Neural progenitor cell (in vitro differentiated cells): Measurements from ENCODE around the gene SEMA3G. TPM values are rescaled to one million over a fixed set of nuclear protein-coding genes. Genes with fewer than 3 reads are reported as not detected.

Experiments
- DNase-seq: peaks from one replicate; pipeline ENCODE4 v3.0.0-alpha.2; 2016; ENCODE audit warnings: low spot score
- H2AFZ ChIP-seq: fragments of 200-600 bp; sonication (generic); replicated peaks from 2 replicates; pipeline ENCODE4 v1.6.1; 2016; ENCODE audit warnings: antibody characterized with exemption
- H3F3A ChIP-seq: fragments of 200-600 bp; sonication (generic); 2 replicates; pipeline ENCODE4 v1.6.1; 2016; ENCODE audit warnings: antibody characterized with exemption, low read depth
- H3K27ac ChIP-seq: fragments of 200-600 bp; sonication (generic); 2 replicates; pipeline ENCODE4 v1.5.1; 2016; ENCODE audit warnings: mild to moderate bottlenecking
- H3K27me3 ChIP-seq: fragments of 200-600 bp; sonication (generic); 2 replicates; pipeline ENCODE4 v1.6.1; 2016; ENCODE audit warnings: mild to moderate bottlenecking, moderate library complexity
- H3K36me3 ChIP-seq: fragments of 200-600 bp; sonication (generic); 2 replicates; pipeline ENCODE4 v1.5.1; 2016
- H3K4me1 ChIP-seq: fragments of 200-600 bp; sonication (generic); 2 replicates; pipeline ENCODE4 v1.6.1; 2016; ENCODE audit warnings: mixed run types
- H3K4me2 ChIP-seq: fragments of 200-600 bp; sonication (generic); 2 replicates; pipeline ENCODE4 v1.6.1; 2016
- H3K4me3 ChIP-seq: fragments of 200-600 bp; sonication (generic); 2 replicates; pipeline ENCODE4 v1.5.1; 2016
- H3K79me2 ChIP-seq: fragments of 200-600 bp; sonication (generic); 2 replicates; pipeline ENCODE4 v1.6.1; 2016; ENCODE audit warnings: low read depth
- H3K9ac ChIP-seq: fragments of 200-600 bp; sonication (generic); 2 replicates; pipeline ENCODE4 v1.6.1; 2016
- H3K9me3 ChIP-seq: fragments of 200-600 bp; sonication (generic); 2 replicates; pipeline ENCODE4 v1.5.1; 2016; ENCODE audit warnings: low read depth
- H4K20me1 ChIP-seq: fragments of 200-600 bp; sonication (generic); 2 replicates; pipeline ENCODE4 v1.6.1; 2016; ENCODE audit warnings: low read depth
- H3K27ac Mint-ChIP-seq: 3 replicates; pipeline ENCODE4 v1.8.0; 2021; ENCODE audit warnings: mixed read lengths
- H3K27me3 Mint-ChIP-seq: 2 replicates; pipeline ENCODE4 v1.8.0; 2022; ENCODE audit warnings: low read depth, mild to moderate bottlenecking, inconsistent platforms, moderate library complexity, mixed read lengths; ENCODE audit not compliant: insufficient read depth
- H3K36me3 Mint-ChIP-seq: 3 replicates; pipeline ENCODE4 v1.8.0; 2021; ENCODE audit warnings: mixed read lengths
- H3K4me1 Mint-ChIP-seq: 3 replicates; pipeline ENCODE4 v1.8.0; 2021; ENCODE audit warnings: mixed read lengths
- H3K4me3 Mint-ChIP-seq: 3 replicates; pipeline ENCODE4 v1.8.0; 2021; ENCODE audit warnings: mild to moderate bottlenecking, moderate library complexity, mixed read lengths
- H3K9me3 Mint-ChIP-seq: 3 replicates; pipeline ENCODE4 v1.8.0; 2020; ENCODE audit warnings: mixed read lengths
- EZH2 ChIP-seq: fragments of 200-600 bp; sonication (generic); IDR thresholded peaks from 2 replicates; pipeline ENCODE4 v1.6.1; 2017; ENCODE audit warnings: antibody characterized with exemption, mild to moderate bottlenecking, moderate library complexity
- EZH2phosphoT487 ChIP-seq: fragments of 200-600 bp; sonication (generic); IDR thresholded peaks from 2 replicates; pipeline ENCODE4 v1.6.1; 2017; ENCODE audit warnings: antibody characterized with exemption
- total RNA-seq: library from RNA; depleted of rRNA; stranded (reverse); fragments of >200 nt; gene quantifications from 2 replicates; pipeline ENCODE4 v1.2.3, GENCODE V29; 2015; ENCODE audit warnings: low replicate concordance
- TF ChIP-seq, protein P1 (sequence below): fragments of 200-600 bp; sonication (generic); IDR thresholded peaks from 2 replicates; pipeline ENCODE4 v1.5.1; 2017; ENCODE audit warnings: antibody characterized with exemption, mild to moderate bottlenecking

The SEMA3G gene
- total RNA-seq, 1 donor from 2014 or later: 0.79 TPM

GRCh38 chr3:52487050-52487787 is 42.3 kb upstream of the SEMA3G start:
- H3K27ac Mint-ChIP-seq: no peak overlapping the region

GRCh38 chr3:52484680-52485461 is 40.0 kb upstream of the SEMA3G start:
- Histone ChIP-seq H3K27ac (no peak overlapping the region), H3K9ac (no peak overlapping the region)
- H3K27ac Mint-ChIP-seq: no peak overlapping the region

More at GRCh38 chr3:52487050-52487787, 42.3 kb upstream of the SEMA3G start:
- Histone ChIP-seq H3F3A (no peaks in the 10 kb centered on the region), H3K4me2 (no peak overlapping the region), H4K20me1 (peaks cover 15% of the 10 kb centered on the region), H3K9ac (no peak overlapping the region), H2AFZ (no peak overlapping the region), H3K27ac (no peak overlapping the region), H3K36me3 (no peaks in the 10 kb centered on the region), H3K9me3 (no peaks in the 10 kb centered on the region), H3K4me1 (no peaks in the 10 kb centered on the region), H3K27me3 (no peaks in the 10 kb centered on the region), H3K4me3 (no peak overlapping the region), H3K79me2 (no peaks in the 10 kb centered on the region)
- Mint-ChIP-seq H3K4me3 (no peak overlapping the region), H3K27me3 (peaks cover 2% of the 10 kb centered on the region), H3K9me3 (no peaks in the 10 kb centered on the region), H3K36me3 (peaks cover 20% of the 10 kb centered on the region), H3K4me1 (peaks cover 18% of the 10 kb centered on the region)
- no peak for DNase-seq
- TF ChIP-seq, protein P1, sequence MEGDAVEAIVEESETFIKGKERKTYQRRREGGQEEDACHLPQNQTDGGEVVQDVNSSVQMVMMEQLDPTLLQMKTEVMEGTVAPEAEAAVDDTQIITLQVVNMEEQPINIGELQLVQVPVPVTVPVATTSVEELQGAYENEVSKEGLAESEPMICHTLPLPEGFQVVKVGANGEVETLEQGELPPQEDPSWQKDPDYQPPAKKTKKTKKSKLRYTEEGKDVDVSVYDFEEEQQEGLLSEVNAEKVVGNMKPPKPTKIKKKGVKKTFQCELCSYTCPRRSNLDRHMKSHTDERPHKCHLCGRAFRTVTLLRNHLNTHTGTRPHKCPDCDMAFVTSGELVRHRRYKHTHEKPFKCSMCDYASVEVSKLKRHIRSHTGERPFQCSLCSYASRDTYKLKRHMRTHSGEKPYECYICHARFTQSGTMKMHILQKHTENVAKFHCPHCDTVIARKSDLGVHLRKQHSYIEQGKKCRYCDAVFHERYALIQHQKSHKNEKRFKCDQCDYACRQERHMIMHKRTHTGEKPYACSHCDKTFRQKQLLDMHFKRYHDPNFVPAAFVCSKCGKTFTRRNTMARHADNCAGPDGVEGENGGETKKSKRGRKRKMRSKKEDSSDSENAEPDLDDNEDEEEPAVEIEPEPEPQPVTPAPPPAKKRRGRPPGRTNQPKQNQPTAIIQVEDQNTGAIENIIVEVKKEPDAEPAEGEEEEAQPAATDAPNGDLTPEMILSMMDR: no peak
- TF ChIP-seq EZH2phosphoT487 (no peak), EZH2 (no peak)

GRCh38 chr3:52483577-52484381 is 38.9 kb upstream of the SEMA3G start:
- H4K20me1 ChIP-seq: peaks cover 12% of the 10 kb centered on the region
- H3K27me3 ChIP-seq: no peaks in the 10 kb centered on the region
- H2AFZ ChIP-seq: no peak overlapping the region
- Mint-ChIP-seq H3K27ac (peak overlapping the region; percentile 31), H3K9me3 (no peaks in the 10 kb centered on the region), H3K27me3 (no peaks in the 10 kb centered on the region), H3K4me3 (no peak overlapping the region), H3K36me3 (peaks cover 33% of the 10 kb centered on the region), H3K4me1 (peaks cover 18% of the 10 kb centered on the region)
- H3K4me3 ChIP-seq: no peak overlapping the region
- H3K9ac ChIP-seq: no peak overlapping the region
- no peak overlapping the region for H3K27ac ChIP-seq
- H3K4me1 ChIP-seq: no peaks in the 10 kb centered on the region
- no peaks in the 10 kb centered on the region for H3K79me2 ChIP-seq
- H3K36me3 ChIP-seq: no peaks in the 10 kb centered on the region
- no peaks in the 10 kb centered on the region for H3K9me3 ChIP-seq
- H3F3A ChIP-seq: no peaks in the 10 kb centered on the region
- no peak overlapping the region for H3K4me2 ChIP-seq
- DNase-seq: no peak
- TF ChIP-seq, protein P1: no peak
- TF ChIP-seq EZH2 (no peak), EZH2phosphoT487 (no peak)

More at GRCh38 chr3:52484680-52485461, 40.0 kb upstream of the SEMA3G start:
- no peak overlapping the region for H2AFZ ChIP-seq
- TF ChIP-seq, protein P1: no peak
- TF ChIP-seq EZH2phosphoT487 (no peak), EZH2 (no peak)
- Mint-ChIP-seq H3K4me1 (peaks cover 18% of the 10 kb centered on the region), H3K36me3 (peaks cover 28% of the 10 kb centered on the region), H3K27me3 (no peaks in the 10 kb centered on the region), H3K4me3 (no peak overlapping the region), H3K9me3 (no peaks in the 10 kb centered on the region)
- no peak for DNase-seq
- no peaks in the 10 kb centered on the region for H3K79me2 ChIP-seq
- H3F3A ChIP-seq: no peaks in the 10 kb centered on the region
- H3K27me3 ChIP-seq: no peaks in the 10 kb centered on the region
- no peaks in the 10 kb centered on the region for H3K4me1 ChIP-seq
- H3K4me3 ChIP-seq: no peak overlapping the region
- peaks cover 15% of the 10 kb centered on the region for H4K20me1 ChIP-seq
- H3K36me3 ChIP-seq: no peaks in the 10 kb centered on the region
- H3K4me2 ChIP-seq: no peak overlapping the region
- H3K9me3 ChIP-seq: no peaks in the 10 kb centered on the region
